ENCODE results near the gene ABI3BP. TPM values are rescaled to one million over a fixed set of nuclear protein-coding genes. Genes with fewer than 3 reads are reported as not detected.

The ABI3BP gene, protein sequence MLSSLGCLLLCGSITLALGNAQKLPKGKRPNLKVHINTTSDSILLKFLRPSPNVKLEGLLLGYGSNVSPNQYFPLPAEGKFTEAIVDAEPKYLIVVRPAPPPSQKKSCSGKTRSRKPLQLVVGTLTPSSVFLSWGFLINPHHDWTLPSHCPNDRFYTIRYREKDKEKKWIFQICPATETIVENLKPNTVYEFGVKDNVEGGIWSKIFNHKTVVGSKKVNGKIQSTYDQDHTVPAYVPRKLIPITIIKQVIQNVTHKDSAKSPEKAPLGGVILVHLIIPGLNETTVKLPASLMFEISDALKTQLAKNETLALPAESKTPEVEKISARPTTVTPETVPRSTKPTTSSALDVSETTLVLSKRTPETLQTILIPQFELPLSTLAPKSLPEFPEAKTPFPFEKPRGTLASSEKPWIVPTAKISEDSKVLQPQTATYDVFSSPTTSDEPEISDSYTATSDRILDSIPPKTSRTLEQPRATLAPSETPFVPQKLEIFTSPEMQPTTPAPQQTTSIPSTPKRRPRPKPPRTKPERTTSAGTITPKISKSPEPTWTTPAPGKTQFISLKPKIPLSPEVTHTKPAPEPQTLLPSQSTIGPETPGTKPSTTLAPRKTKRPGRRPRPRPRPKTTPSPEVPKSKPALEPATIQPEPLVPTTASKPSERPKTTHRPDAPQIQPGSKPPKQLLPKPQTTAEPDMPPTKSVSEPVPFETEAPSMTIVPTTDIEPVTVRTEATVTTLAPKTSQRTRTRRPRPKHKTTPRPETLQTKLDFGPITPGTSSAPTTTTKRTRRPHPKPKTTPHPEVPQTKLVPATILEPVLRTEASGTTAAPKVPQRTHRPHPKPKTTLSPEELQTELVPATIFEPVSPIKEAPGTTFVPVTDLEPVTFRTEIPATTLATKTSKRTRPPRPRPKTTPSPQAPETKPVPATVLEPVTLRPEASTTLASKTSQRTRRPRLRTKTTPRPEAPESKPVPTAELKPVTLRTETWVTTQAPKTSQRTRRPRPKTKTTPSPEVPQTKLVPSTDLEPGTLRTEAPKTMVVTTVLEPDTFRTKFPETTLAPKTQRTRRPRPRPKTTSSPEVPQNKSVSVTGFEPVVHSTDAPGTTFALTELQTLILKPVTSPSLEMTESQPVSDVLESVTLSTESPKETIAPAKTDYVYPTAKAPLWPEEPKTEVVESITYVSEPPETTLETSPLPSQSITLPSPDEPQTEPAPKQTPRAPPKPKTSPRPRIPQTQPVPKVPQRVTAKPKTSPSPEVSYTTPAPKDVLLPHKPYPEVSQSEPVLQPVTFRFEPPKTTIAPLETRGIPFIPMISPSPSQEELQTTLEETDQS (N-terminal part only)
- polyA plus RNA-seq (2013) = 2.7 and 3.2 TPM in 2 replicates

DNA sequence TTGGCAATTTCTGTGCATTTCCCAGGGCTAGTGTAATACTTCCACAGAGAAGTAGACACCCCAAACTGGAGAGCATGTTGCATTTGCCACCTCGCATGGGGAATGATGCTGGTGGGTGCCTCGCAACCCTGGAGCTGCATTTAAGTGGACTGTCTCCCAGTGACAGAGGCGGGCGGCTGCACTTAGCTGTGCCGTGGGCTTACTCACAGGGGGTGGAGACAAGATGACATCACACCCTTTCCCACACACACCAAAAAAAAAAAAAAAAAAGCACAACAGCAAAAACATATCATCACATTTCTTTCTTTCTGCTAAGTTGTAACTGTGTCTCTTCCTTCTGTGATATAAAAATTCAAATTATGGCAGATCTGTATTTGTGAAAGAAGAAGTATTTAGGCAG lies at the start of gene ABI3BP:
Gene ABI3BP, minus strand, starts transcription at position 113 of the 400 bp plus-strand sequence. Its CDS starts 37 bp downstream, at position 76.
- Histone ChIP-seq H2AK5ac (ENCODE audit: low read length) (no peak within 1 kb of the TSS), H4K12ac (ENCODE audit: low read depth, low read length) (no peak within 1 kb of the TSS), H2AFZ (ENCODE audit: insufficient read depth, low read length, poor library complexity) (no peak within 1 kb of the TSS), H2BK5ac (ENCODE audit: low read depth, low read length, poor library complexity) (no peak within 1 kb of the TSS), H3K9ac (ENCODE audit: low read length) (no peak within 1 kb of the TSS), H3K18ac (ENCODE audit: low read length) (no peak within 1 kb of the TSS), H3K4me3 (ENCODE audit: low read depth, low read length) (no peak within 1 kb of the TSS), H3K27me3 (ENCODE audit: insufficient read depth, low read length) (no peaks in the 10 kb centered on the region), H3K14ac (ENCODE audit: low read length) (no peak within 1 kb of the TSS), H2BK120ac (ENCODE audit: insufficient read depth, low read length, poor library complexity) (no peak within 1 kb of the TSS), H3K4me2 (ENCODE audit: low read length) (peak within 1 kb of the TSS; percentile 49), H3K79me2 (ENCODE audit: control insufficient read depth, insufficient read depth, low read length, poor library complexity) (no peaks in the 10 kb centered on the region), H3K36me3 (ENCODE audit: control insufficient read depth in 1 of 2, insufficient read depth in 2 of 2, low read length in 2 of 2) (no peaks in the 10 kb centered on the region), H3K4me1 (ENCODE audit: control insufficient read depth in 1 of 2, insufficient read depth in 2 of 2, low read length in 2 of 2) (peaks cover 0 to 2% of the 10 kb centered on the region in 2 experiments), H4K8ac (ENCODE audit: low read depth, low read length) (no peak within 1 kb of the TSS), H3K9me3 (ENCODE audit: insufficient read depth, low read depth, low read length) (no peaks in the 10 kb centered on the region), H3K79me1 (ENCODE audit: low read length) (no peaks in the 10 kb centered on the region), H3K27ac (ENCODE audit: low read depth, low read length) (no peak within 1 kb of the TSS), H2BK12ac (ENCODE audit: low read length) (no peak within 1 kb of the TSS), H3K23ac (ENCODE audit: low read length) (no peak within 1 kb of the TSS), H3K4ac (ENCODE audit: low read depth, low read length) (no peak within 1 kb of the TSS), H4K91ac (ENCODE audit: low read depth, low read length) (no peak within 1 kb of the TSS)
- no CpG with 5 or more reads among the region's 5 CpGs for WGBS (ENCODE audit: extremely low coverage, insufficient coverage, insufficient read length)
- DNase-seq = peak; percentile 62 to 65

DNA sequence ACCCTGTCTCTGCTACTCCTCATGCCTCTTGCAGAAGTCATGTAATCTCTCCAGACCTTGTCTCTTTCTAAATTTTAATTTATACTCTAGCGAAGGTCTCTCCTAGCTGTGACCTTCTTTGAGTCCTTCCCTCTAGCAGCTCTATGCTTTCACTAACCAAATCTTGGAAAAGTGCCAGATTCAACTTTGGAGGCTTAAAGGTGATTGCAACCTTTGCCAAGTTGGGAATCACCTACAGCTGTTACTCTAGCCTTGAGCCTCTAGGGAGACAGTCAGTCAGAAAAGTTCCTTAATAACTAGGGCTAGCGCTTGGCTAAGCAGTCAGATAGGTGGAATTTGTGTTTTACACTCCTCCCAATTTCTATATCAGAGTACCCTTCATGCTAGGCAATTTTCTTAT lies 46.1 kb upstream of the ABI3BP start:
- Histone ChIP-seq H3K23ac (ENCODE audit: low read length) (no peak overlapping the region), H3K36me3 (ENCODE audit: control insufficient read depth in 1 of 2, insufficient read depth in 2 of 2, low read length in 2 of 2) (no peaks in the 10 kb centered on the region), H3K4me2 (ENCODE audit: low read length) (no peak overlapping the region), H4K8ac (ENCODE audit: low read depth, low read length) (no peak overlapping the region), H2AK5ac (ENCODE audit: low read length) (no peak overlapping the region), H4K12ac (ENCODE audit: low read depth, low read length) (no peak overlapping the region), H3K79me1 (ENCODE audit: low read length) (peaks cover 6% of the 10 kb centered on the region), H3K14ac (ENCODE audit: low read length) (no peak overlapping the region), H2BK5ac (ENCODE audit: low read depth, low read length, poor library complexity) (no peak overlapping the region), H3K4ac (ENCODE audit: low read depth, low read length) (no peak overlapping the region), H3K9me3 (ENCODE audit: insufficient read depth, low read depth, low read length) (no peaks in the 10 kb centered on the region), H3K4me1 (ENCODE audit: control insufficient read depth in 1 of 2, insufficient read depth in 2 of 2, low read length in 2 of 2) (peaks cover 0 to 9% of the 10 kb centered on the region in 2 experiments), H3K18ac (ENCODE audit: low read length) (no peak overlapping the region), H4K91ac (ENCODE audit: low read depth, low read length) (no peak overlapping the region), H2AFZ (ENCODE audit: insufficient read depth, low read length, poor library complexity) (no peak overlapping the region), H3K9ac (ENCODE audit: low read length) (no peak overlapping the region), H2BK12ac (ENCODE audit: low read length) (no peak overlapping the region), H3K27me3 (ENCODE audit: insufficient read depth, low read length) (no peaks in the 10 kb centered on the region), H3K79me2 (ENCODE audit: control insufficient read depth, insufficient read depth, low read length, poor library complexity) (no peaks in the 10 kb centered on the region), H2BK120ac (ENCODE audit: insufficient read depth, low read length, poor library complexity) (no peak overlapping the region), H3K27ac (ENCODE audit: low read depth, low read length) (no peak overlapping the region), H3K4me3 (ENCODE audit: low read depth, low read length) (no peak overlapping the region)
- whole genome bisulfite sequencing (ENCODE audit: extremely low coverage, insufficient coverage, insufficient read length) = no CpG with 5 or more reads among the region's 2 CpGs
- no peak for DNase-seq

GRCh38 chr3:101038880-101039279 lies 45.7 kb upstream of the ABI3BP start:
- no peak overlapping the region for H2BK12ac ChIP-seq (ENCODE audit: low read length)
- H3K14ac ChIP-seq (ENCODE audit: low read length) = no peak overlapping the region
- H3K79me1 ChIP-seq (ENCODE audit: low read length) = peaks cover 6% of the 10 kb centered on the region
- H4K91ac ChIP-seq (ENCODE audit: low read depth, low read length) = no peak overlapping the region
- H2AK5ac ChIP-seq (ENCODE audit: low read length) = no peak overlapping the region
- DNase-seq = no peak
- no peaks in the 10 kb centered on the region for H3K36me3 ChIP-seq (ENCODE audit: control insufficient read depth in 1 of 2, insufficient read depth in 2 of 2, low read length in 2 of 2)
- H3K27me3 ChIP-seq (ENCODE audit: insufficient read depth, low read length) = no peaks in the 10 kb centered on the region
- H3K4me3 ChIP-seq (ENCODE audit: low read depth, low read length) = no peak overlapping the region
- no peaks in the 10 kb centered on the region for H3K79me2 ChIP-seq (ENCODE audit: control insufficient read depth, insufficient read depth, low read length, poor library complexity)
- H3K23ac ChIP-seq (ENCODE audit: low read length) = no peak overlapping the region
- no peak overlapping the region for H3K18ac ChIP-seq (ENCODE audit: low read length)
- no peak overlapping the region for H2AFZ ChIP-seq (ENCODE audit: insufficient read depth, low read length, poor library complexity)
- H3K27ac ChIP-seq (ENCODE audit: low read depth, low read length) = no peak overlapping the region
- no peak overlapping the region for H4K12ac ChIP-seq (ENCODE audit: low read depth, low read length)
- no peak overlapping the region for H2BK5ac ChIP-seq (ENCODE audit: low read depth, low read length, poor library complexity)
- H3K9ac ChIP-seq (ENCODE audit: low read length) = no peak overlapping the region
- H4K8ac ChIP-seq (ENCODE audit: low read depth, low read length) = no peak overlapping the region
- no peaks in the 10 kb centered on the region for H3K9me3 ChIP-seq (ENCODE audit: insufficient read depth, low read depth, low read length)
- H3K4ac ChIP-seq (ENCODE audit: low read depth, low read length) = no peak overlapping the region
- no CpG with 5 or more reads among the region's 1 CpG for WGBS (ENCODE audit: extremely low coverage, insufficient coverage, insufficient read length)
- H2BK120ac ChIP-seq (ENCODE audit: insufficient read depth, low read length, poor library complexity) = no peak overlapping the region
- H3K4me1 ChIP-seq (ENCODE audit: control insufficient read depth in 1 of 2, insufficient read depth in 2 of 2, low read length in 2 of 2) = peaks cover 0 to 9% of the 10 kb centered on the region in 2 experiments
- no peak overlapping the region for H3K4me2 ChIP-seq (ENCODE audit: low read length)

DNA sequence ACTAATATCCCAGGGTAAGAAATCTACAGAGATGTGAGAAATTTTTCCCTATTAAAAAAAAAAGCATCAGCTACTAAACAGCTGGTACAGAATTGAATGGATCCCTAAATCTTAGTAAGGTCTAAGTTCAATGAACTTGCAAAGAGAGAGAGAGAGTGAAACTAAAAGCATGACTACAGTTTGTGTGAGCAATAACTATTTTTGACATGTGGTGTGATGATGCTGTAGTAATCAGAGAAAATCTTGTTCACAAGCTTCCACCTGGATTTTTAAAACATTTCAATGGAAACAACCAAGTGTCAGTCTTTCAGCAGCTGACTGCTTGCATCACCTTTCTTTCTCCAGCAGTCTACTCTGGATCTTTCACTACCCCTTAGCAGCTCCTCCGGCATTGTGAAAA lies 45.2 kb upstream of the ABI3BP start:
- no peak overlapping the region for H2AFZ ChIP-seq (ENCODE audit: insufficient read depth, low read length, poor library complexity)
- no peak overlapping the region for H3K4ac ChIP-seq (ENCODE audit: low read depth, low read length)
- H3K27ac ChIP-seq (ENCODE audit: low read depth, low read length) = no peak overlapping the region
- H3K79me2 ChIP-seq (ENCODE audit: control insufficient read depth, insufficient read depth, low read length, poor library complexity) = no peaks in the 10 kb centered on the region
- H4K12ac ChIP-seq (ENCODE audit: low read depth, low read length) = no peak overlapping the region
- no peak overlapping the region for H3K4me2 ChIP-seq (ENCODE audit: low read length)
- H3K23ac ChIP-seq (ENCODE audit: low read length) = no peak overlapping the region
- no peaks in the 10 kb centered on the region for H3K27me3 ChIP-seq (ENCODE audit: insufficient read depth, low read length)
- peaks cover 6% of the 10 kb centered on the region for H3K79me1 ChIP-seq (ENCODE audit: low read length)
- no peak overlapping the region for H2BK5ac ChIP-seq (ENCODE audit: low read depth, low read length, poor library complexity)
- DNase-seq = no peak
- H2AK5ac ChIP-seq (ENCODE audit: low read length) = no peak overlapping the region
- no peaks in the 10 kb centered on the region for H3K9me3 ChIP-seq (ENCODE audit: insufficient read depth, low read depth, low read length)
- no peak overlapping the region for H3K14ac ChIP-seq (ENCODE audit: low read length)
- no peak overlapping the region for H4K91ac ChIP-seq (ENCODE audit: low read depth, low read length)
- no peak overlapping the region for H3K18ac ChIP-seq (ENCODE audit: low read length)
- H2BK12ac ChIP-seq (ENCODE audit: low read length) = no peak overlapping the region
- no peak overlapping the region for H3K4me3 ChIP-seq (ENCODE audit: low read depth, low read length)
- H2BK120ac ChIP-seq (ENCODE audit: insufficient read depth, low read length, poor library complexity) = no peak overlapping the region
- H4K8ac ChIP-seq (ENCODE audit: low read depth, low read length) = no peak overlapping the region
- no peak overlapping the region for H3K9ac ChIP-seq (ENCODE audit: low read length)
- H3K36me3 ChIP-seq (ENCODE audit: control insufficient read depth in 1 of 2, insufficient read depth in 2 of 2, low read length in 2 of 2) = no peaks in the 10 kb centered on the region
- no CpG with 5 or more reads among the region's 1 CpG for WGBS (ENCODE audit: extremely low coverage, insufficient coverage, insufficient read length)
- peaks cover 0 to 9% of the 10 kb centered on the region in 2 experiments for H3K4me1 ChIP-seq (ENCODE audit: control insufficient read depth in 1 of 2, insufficient read depth in 2 of 2, low read length in 2 of 2)

Measured in trophoblast cell (in vitro differentiated cells and primary cell).